ENCODE results near the gene NANOS3.

The NANOS3 gene

GRCh38 chr19:13864667-13865570 is 12.0 kb upstream of the NANOS3 start:
- no peak for DNase-seq (ENCODE audit: low read depth in 1 of 2, low spot score in 1 of 2)

GRCh38 chr19:13865571-13866462 is 11.1 kb upstream of the NANOS3 start:
- DNase-seq (ENCODE audit: low read depth in 1 of 2, low spot score in 1 of 2), result no peak

GRCh38 chr19:13866463-13867046 is 10.4 kb upstream of the NANOS3 start:
- no peak for DNase-seq (ENCODE audit: low read depth in 1 of 2, low spot score in 1 of 2)

- no peak for DNase-seq (ENCODE audit: low read depth in 1 of 2, low spot score in 1 of 2)
Measured at GRCh38 chr19:13868663-13869062, 8.3 kb upstream of the NANOS3 start.

GRCh38 chr19:13869281-13869680 is 7.7 kb upstream of the NANOS3 start:
- DNase-seq (ENCODE audit: low read depth in 1 of 2, low spot score in 1 of 2), result no peak

- no peak for DNase-seq (ENCODE audit: low read depth in 1 of 2, low spot score in 1 of 2)
Measured at GRCh38 chr19:13870873-13871272, 6.1 kb upstream of the NANOS3 start.

GRCh38 chr19:13872339-13872694 is 4.6 kb upstream of the NANOS3 start:
- no peak for DNase-seq (ENCODE audit: low read depth in 1 of 2, low spot score in 1 of 2)

- DNase-seq (ENCODE audit: low read depth in 1 of 2, low spot score in 1 of 2), result no peak
Measured at GRCh38 chr19:13872695-13873389, 4.1 kb upstream of the NANOS3 start.

GRCh38 chr19:13873834-13874515 is 3.0 kb upstream of the NANOS3 start:
- no peak for DNase-seq (ENCODE audit: low read depth in 1 of 2, low spot score in 1 of 2)

- no peak for DNase-seq (ENCODE audit: low read depth in 1 of 2, low spot score in 1 of 2)
Measured at GRCh38 chr19:13875824-13876223, 1.1 kb upstream of the NANOS3 start.

- no peak for DNase-seq (ENCODE audit: low read depth in 1 of 2, low spot score in 1 of 2)
Measured at GRCh38 chr19:13877303-13877702, 369 bp downstream of the NANOS3 start.

- peak; percentile 97 to 99 for DNase-seq (ENCODE audit: low read depth in 1 of 2, low spot score in 1 of 2)
Measured at GRCh38 chr19:13880059-13881043, 3.4 kb downstream of the NANOS3 start.

GRCh38 chr19:13881251-13881691 is 4.3 kb downstream of the NANOS3 start:
- no peak for DNase-seq (ENCODE audit: low read depth in 1 of 2, low spot score in 1 of 2)

GRCh38 chr19:13881692-13882418 is 4.9 kb downstream of the NANOS3 start:
- DNase-seq (ENCODE audit: low read depth in 1 of 2, low spot score in 1 of 2), result no peak

GRCh38 chr19:13882419-13882795 is 5.5 kb downstream of the NANOS3 start:
- DNase-seq (ENCODE audit: low read depth in 1 of 2, low spot score in 1 of 2), result no peak

- no peak for DNase-seq (ENCODE audit: low read depth in 1 of 2, low spot score in 1 of 2)
Measured at GRCh38 chr19:13882836-13883235, 5.9 kb downstream of the NANOS3 start.

- DNase-seq (ENCODE audit: low read depth in 1 of 2, low spot score in 1 of 2), result no peak
Measured at GRCh38 chr19:13883516-13884064, 6.7 kb downstream of the NANOS3 start.
